ENCODE results near the gene SULT1A3.

DNA sequence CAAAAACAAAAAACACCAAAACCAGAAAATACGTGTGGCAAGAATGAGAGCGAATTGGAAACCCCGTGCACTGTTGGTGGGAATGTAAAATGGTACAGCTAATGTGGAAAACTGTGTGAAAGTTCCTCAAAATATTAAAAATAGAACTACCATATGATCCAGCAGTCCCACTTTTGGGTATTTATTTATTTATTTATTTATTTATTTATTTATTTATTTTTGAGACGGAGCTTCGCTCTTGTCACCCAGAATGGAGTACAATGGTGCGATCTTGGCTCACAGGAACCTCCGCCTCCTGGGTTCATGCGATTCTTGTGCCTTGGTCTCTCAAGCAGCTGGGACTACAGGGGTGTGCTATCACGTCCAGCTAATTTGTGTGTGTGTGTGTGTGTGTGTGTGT, 46.5 kb upstream of the SULT1A3 start:
- TF ChIP-seq, protein P1, sequence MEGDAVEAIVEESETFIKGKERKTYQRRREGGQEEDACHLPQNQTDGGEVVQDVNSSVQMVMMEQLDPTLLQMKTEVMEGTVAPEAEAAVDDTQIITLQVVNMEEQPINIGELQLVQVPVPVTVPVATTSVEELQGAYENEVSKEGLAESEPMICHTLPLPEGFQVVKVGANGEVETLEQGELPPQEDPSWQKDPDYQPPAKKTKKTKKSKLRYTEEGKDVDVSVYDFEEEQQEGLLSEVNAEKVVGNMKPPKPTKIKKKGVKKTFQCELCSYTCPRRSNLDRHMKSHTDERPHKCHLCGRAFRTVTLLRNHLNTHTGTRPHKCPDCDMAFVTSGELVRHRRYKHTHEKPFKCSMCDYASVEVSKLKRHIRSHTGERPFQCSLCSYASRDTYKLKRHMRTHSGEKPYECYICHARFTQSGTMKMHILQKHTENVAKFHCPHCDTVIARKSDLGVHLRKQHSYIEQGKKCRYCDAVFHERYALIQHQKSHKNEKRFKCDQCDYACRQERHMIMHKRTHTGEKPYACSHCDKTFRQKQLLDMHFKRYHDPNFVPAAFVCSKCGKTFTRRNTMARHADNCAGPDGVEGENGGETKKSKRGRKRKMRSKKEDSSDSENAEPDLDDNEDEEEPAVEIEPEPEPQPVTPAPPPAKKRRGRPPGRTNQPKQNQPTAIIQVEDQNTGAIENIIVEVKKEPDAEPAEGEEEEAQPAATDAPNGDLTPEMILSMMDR (conservative IDR thresholded peaks at IDR 0.05; ENCODE audit: low read depth, low read length), result no peak
- TF ChIP-seq EZH2phosphoT487 (IDR thresholded peaks at IDR 0.05; ENCODE audit: borderline replicate concordance, low read length), result no peak
- TF ChIP-seq EZH2 (IDR thresholded peaks at IDR 0.05; ENCODE audit: low read length, unreplicated experiment), result no peak
